IMR-90 (cell line): ENCODE results near the gene FAM133A.

ENCODE experiments used
- CTCF ChIP-seq: conservative IDR thresholded peaks from 2 replicates; pipeline ENCODE4 v1.5.1; 2012; ENCODE audit warnings: mild to moderate bottlenecking, low read depth, low read length, improper control_type of control experiment
- FOS ChIP-seq: fragments of 150-350 bp; IDR thresholded peaks from 2 replicates; pipeline ENCODE4 v1.6.1; 2016; ENCODE audit warnings: low read depth, low read length
- POLR2A ChIP-seq: IDR thresholded peaks from 2 replicates; pipeline ENCODE4 v1.6.1; 2012; ENCODE audit warnings: mild to moderate bottlenecking, low read depth, low read length

GRCh38 chrX:93741811-93742210, 67.8 kb downstream of the FAM133A start:
- TF ChIP-seq CTCF (no peak), POLR2A (no peak), FOS (no peak)
